ENCODE measurements around the gene ASIC1.
"Not testable (repeated sequence)": the region's sequence is repeated elsewhere in the genome, so short reads cannot be mapped to it uniquely, and the experiment has no call there.

The ASIC1 gene

GRCh38 chr12:50079771-50080170 is 22.4 kb downstream of the ASIC1 start:
- no peaks in the 10 kb centered on the region for H3K4me1 ChIP-seq (ENCODE audit: control insufficient read depth, low read depth, low read length)
- H3K9ac ChIP-seq (ENCODE audit: low read length) = no peak overlapping the region
- H3K4me3 ChIP-seq (ENCODE audit: low read length) = no peak overlapping the region
- no peak overlapping the region for H3K27ac ChIP-seq (ENCODE audit: low read length)
- H3K27me3 ChIP-seq (ENCODE audit: control insufficient read depth, insufficient read depth, low read length) = peaks cover 24% of the 10 kb centered on the region
- no peaks in the 10 kb centered on the region for H3K9me3 ChIP-seq (ENCODE audit: control insufficient read depth, low read depth, low read length)
- H3K36me3 ChIP-seq (ENCODE audit: control insufficient read depth, low read depth, low read length) = no peaks in the 10 kb centered on the region

- peaks cover 24% of the 10 kb centered on the region for H3K27me3 ChIP-seq (ENCODE audit: control insufficient read depth, insufficient read depth, low read length)
- no peak overlapping the region for H3K9ac ChIP-seq (ENCODE audit: low read length)
- H3K36me3 ChIP-seq (ENCODE audit: control insufficient read depth, low read depth, low read length) = no peaks in the 10 kb centered on the region
- no peaks in the 10 kb centered on the region for H3K9me3 ChIP-seq (ENCODE audit: control insufficient read depth, low read depth, low read length)
- H3K4me1 ChIP-seq (ENCODE audit: control insufficient read depth, low read depth, low read length) = no peaks in the 10 kb centered on the region
- H3K27ac ChIP-seq (ENCODE audit: low read length) = no peak overlapping the region
- H3K4me3 ChIP-seq (ENCODE audit: low read length) = peak overlapping the region; percentile 6
These were observed 23.9 kb downstream of the ASIC1 start for GRCh38 chr12:50081096-50081808.

GRCh38 chr12:50082644-50083043 is 25.2 kb downstream of the ASIC1 start:
- no peaks in the 10 kb centered on the region for H3K4me1 ChIP-seq (ENCODE audit: control insufficient read depth, low read depth, low read length)
- no peak overlapping the region for H3K27ac ChIP-seq (ENCODE audit: low read length)
- peaks cover 13% of the 10 kb centered on the region for H3K36me3 ChIP-seq (ENCODE audit: control insufficient read depth, low read depth, low read length)
- no peaks in the 10 kb centered on the region for H3K9me3 ChIP-seq (ENCODE audit: control insufficient read depth, low read depth, low read length)
- no peak overlapping the region for H3K4me3 ChIP-seq (ENCODE audit: low read length)
- H3K27me3 ChIP-seq (ENCODE audit: control insufficient read depth, insufficient read depth, low read length) = peaks cover 24% of the 10 kb centered on the region
- H3K9ac ChIP-seq (ENCODE audit: low read length) = no peak overlapping the region

- Histone ChIP-seq H3K27ac (ENCODE audit: low read length) (no peak overlapping the region), H3K4me3 (ENCODE audit: low read length) (no peak overlapping the region), H3K36me3 (ENCODE audit: control insufficient read depth, low read depth, low read length) (peaks cover 20% of the 10 kb centered on the region)
These were observed 25.9 kb downstream of the ASIC1 start for GRCh38 chr12:50083301-50083700.

GRCh38 chr12:50084409-50084774 is 27.0 kb downstream of the ASIC1 start:
- Histone ChIP-seq H3K4me3 (ENCODE audit: low read length) (peak overlapping the region; percentile 84), H3K27me3 (ENCODE audit: control insufficient read depth, insufficient read depth, low read length) (peaks cover 24% of the 10 kb centered on the region), H3K9ac (ENCODE audit: low read length) (peak overlapping the region; percentile 69), H3K36me3 (ENCODE audit: control insufficient read depth, low read depth, low read length) (peaks cover 31% of the 10 kb centered on the region)
- H3K4me1 ChIP-seq (ENCODE audit: control insufficient read depth, low read depth, low read length); H3K27ac ChIP-seq (ENCODE audit: low read length); H3K9me3 ChIP-seq (ENCODE audit: control insufficient read depth, low read depth, low read length): not testable (repeated sequence)

More at GRCh38 chr12:50083301-50083700, 25.9 kb downstream of the ASIC1 start:
- no peaks in the 10 kb centered on the region for H3K9me3 ChIP-seq (ENCODE audit: control insufficient read depth, low read depth, low read length)
- H3K4me1 ChIP-seq (ENCODE audit: control insufficient read depth, low read depth, low read length) = no peaks in the 10 kb centered on the region
- no peak overlapping the region for H3K9ac ChIP-seq (ENCODE audit: low read length)
- H3K27me3 ChIP-seq (ENCODE audit: control insufficient read depth, insufficient read depth, low read length) = peaks cover 24% of the 10 kb centered on the region

GRCh38 chr12:50084775-50085614 is 27.6 kb downstream of the ASIC1 start, which contains the start of gene SMARCD1:
SMARCD1 (plus strand) TSS chr12:50085342; CDS start chr12:50085370, 28 bp downstream.
- H3K27ac ChIP-seq (ENCODE audit: low read length) = peak within 1 kb of the TSS; percentile 15
- peaks cover 37% of the 10 kb centered on the region for H3K36me3 ChIP-seq (ENCODE audit: control insufficient read depth, low read depth, low read length)
- peak within 1 kb of the TSS; percentile 69 for H3K9ac ChIP-seq (ENCODE audit: low read length)
- H3K9me3 ChIP-seq (ENCODE audit: control insufficient read depth, low read depth, low read length) = no peaks in the 10 kb centered on the region
- H3K27me3 ChIP-seq (ENCODE audit: control insufficient read depth, insufficient read depth, low read length) = peaks cover 22% of the 10 kb centered on the region
- H3K4me3 ChIP-seq (ENCODE audit: low read length) = peak within 1 kb of the TSS; percentile 84
- H3K4me1 ChIP-seq (ENCODE audit: control insufficient read depth, low read depth, low read length) = no peaks in the 10 kb centered on the region

GRCh38 chr12:50085615-50086072 is 28.2 kb downstream of the ASIC1 start:
- Histone ChIP-seq H3K4me3 (ENCODE audit: low read length) (peak overlapping the region; percentile 84), H3K9ac (ENCODE audit: low read length) (peak overlapping the region; percentile 69), H3K27ac (ENCODE audit: low read length) (no peak overlapping the region), H3K27me3 (ENCODE audit: control insufficient read depth, insufficient read depth, low read length) (peaks cover 16% of the 10 kb centered on the region), H3K4me1 (ENCODE audit: control insufficient read depth, low read depth, low read length) (no peaks in the 10 kb centered on the region), H3K9me3 (ENCODE audit: control insufficient read depth, low read depth, low read length) (no peaks in the 10 kb centered on the region), H3K36me3 (ENCODE audit: control insufficient read depth, low read depth, low read length) (peaks cover 42% of the 10 kb centered on the region)

- H3K4me1 ChIP-seq (ENCODE audit: control insufficient read depth, low read depth, low read length) = no peaks in the 10 kb centered on the region
- H3K27ac ChIP-seq (ENCODE audit: low read length) = no peak overlapping the region
- H3K36me3 ChIP-seq (ENCODE audit: control insufficient read depth, low read depth, low read length) = peaks cover 45% of the 10 kb centered on the region
- peak overlapping the region; percentile 84 for H3K4me3 ChIP-seq (ENCODE audit: low read length)
- H3K9ac ChIP-seq (ENCODE audit: low read length) = peak overlapping the region; percentile 69
- H3K9me3 ChIP-seq (ENCODE audit: control insufficient read depth, low read depth, low read length) = no peaks in the 10 kb centered on the region
- H3K27me3 ChIP-seq (ENCODE audit: control insufficient read depth, insufficient read depth, low read length) = peaks cover 11% of the 10 kb centered on the region
These were observed 28.8 kb downstream of the ASIC1 start for GRCh38 chr12:50086148-50086547.

- no peaks in the 10 kb centered on the region for H3K9me3 ChIP-seq (ENCODE audit: control insufficient read depth, low read depth, low read length)
- H3K36me3 ChIP-seq (ENCODE audit: control insufficient read depth, low read depth, low read length) = peaks cover 53% of the 10 kb centered on the region
- H3K4me1 ChIP-seq (ENCODE audit: control insufficient read depth, low read depth, low read length) = no peaks in the 10 kb centered on the region
- peaks cover 1% of the 10 kb centered on the region for H3K27me3 ChIP-seq (ENCODE audit: control insufficient read depth, insufficient read depth, low read length)
- no peak overlapping the region for H3K9ac ChIP-seq (ENCODE audit: low read length)
- H3K27ac ChIP-seq (ENCODE audit: low read length) = no peak overlapping the region
- no peak overlapping the region for H3K4me3 ChIP-seq (ENCODE audit: low read length)
These were observed 29.8 kb downstream of the ASIC1 start for GRCh38 chr12:50087151-50087550.

GRCh38 chr12:50087995-50088394 is 30.6 kb downstream of the ASIC1 start:
- no peak overlapping the region for H3K4me3 ChIP-seq (ENCODE audit: low read length)
- H3K9ac ChIP-seq (ENCODE audit: low read length) = no peak overlapping the region
- no peaks in the 10 kb centered on the region for H3K4me1 ChIP-seq (ENCODE audit: control insufficient read depth, low read depth, low read length)
- no peaks in the 10 kb centered on the region for H3K9me3 ChIP-seq (ENCODE audit: control insufficient read depth, low read depth, low read length)
- H3K27ac ChIP-seq (ENCODE audit: low read length) = no peak overlapping the region
- no peaks in the 10 kb centered on the region for H3K27me3 ChIP-seq (ENCODE audit: control insufficient read depth, insufficient read depth, low read length)
- H3K36me3 ChIP-seq (ENCODE audit: control insufficient read depth, low read depth, low read length) = peaks cover 58% of the 10 kb centered on the region

- Histone ChIP-seq H3K4me3 (ENCODE audit: low read length) (no peak overlapping the region), H3K9me3 (ENCODE audit: control insufficient read depth, low read depth, low read length) (no peaks in the 10 kb centered on the region), H3K27ac (ENCODE audit: low read length) (no peak overlapping the region), H3K9ac (ENCODE audit: low read length) (no peak overlapping the region), H3K27me3 (ENCODE audit: control insufficient read depth, insufficient read depth, low read length) (no peaks in the 10 kb centered on the region), H3K4me1 (ENCODE audit: control insufficient read depth, low read depth, low read length) (no peaks in the 10 kb centered on the region), H3K36me3 (ENCODE audit: control insufficient read depth, low read depth, low read length) (peaks cover 62% of the 10 kb centered on the region)
These were observed 31.4 kb downstream of the ASIC1 start for GRCh38 chr12:50088577-50089335.
